ENCODE measurements around the gene USP6.
"Not testable (repeated sequence)": the region's sequence is repeated elsewhere in the genome, so short reads cannot be mapped to it uniquely, and the experiment has no call there.

Gene USP6

DNA sequence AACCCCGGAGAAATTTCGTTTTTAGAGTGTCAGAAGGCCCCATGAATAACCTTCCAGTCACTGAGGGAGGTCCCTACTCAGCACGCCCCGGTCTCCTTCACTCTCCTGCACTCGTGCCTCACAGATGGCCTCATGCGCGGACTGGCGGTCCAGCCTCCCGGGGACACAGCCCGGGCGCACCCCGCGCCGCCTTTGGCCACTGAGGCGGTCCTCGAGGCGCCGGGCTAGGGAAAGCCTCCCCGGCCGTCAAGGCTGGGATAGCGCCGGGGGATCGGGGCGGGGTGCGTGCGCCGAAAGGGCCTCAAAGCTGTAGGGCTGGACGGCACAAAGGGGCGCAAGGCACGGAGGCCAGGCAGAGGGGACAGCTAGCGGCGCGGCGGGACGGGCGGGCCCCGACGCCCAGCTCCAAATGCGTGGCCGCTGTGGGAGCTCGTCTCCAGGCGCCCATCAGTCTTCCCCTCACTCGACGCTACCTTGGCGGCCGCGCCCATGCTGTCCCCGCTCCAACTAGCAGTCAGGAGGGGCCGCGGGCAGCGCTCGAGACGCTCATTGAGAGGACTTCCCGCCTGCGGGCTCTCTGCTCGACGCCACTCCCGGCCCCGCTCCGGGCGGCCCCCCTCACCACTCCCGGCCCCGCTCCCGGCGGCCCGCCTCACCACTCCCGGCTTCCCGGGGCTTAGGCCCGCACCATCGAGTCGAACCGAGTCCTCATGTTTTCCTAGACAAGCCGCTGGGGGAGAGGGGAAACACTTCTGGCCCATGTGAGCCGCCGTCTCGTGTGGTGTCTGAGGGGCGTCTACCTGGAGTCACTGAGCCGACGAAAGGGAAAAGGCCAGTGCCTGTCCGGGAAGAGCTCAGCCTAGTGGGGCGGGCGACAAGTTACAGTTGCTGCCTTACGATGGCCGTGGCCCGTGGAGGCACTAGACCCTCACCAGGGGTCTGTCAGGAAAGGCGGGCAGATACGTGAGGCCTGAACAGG is at the start of gene USP6:
TSS of gene USP6 (plus strand) at position 360 of the 979 bp plus-strand sequence. CDS start 14,336 bp downstream, outside the sequence.
- DNase-seq (ENCODE audit: low spot score) = no peak

- no peak for DNase-seq (ENCODE audit: low spot score)
These were observed 47.6 kb upstream of the USP6 start for GRCh38 chr17:5068236-5068635.

DNA sequence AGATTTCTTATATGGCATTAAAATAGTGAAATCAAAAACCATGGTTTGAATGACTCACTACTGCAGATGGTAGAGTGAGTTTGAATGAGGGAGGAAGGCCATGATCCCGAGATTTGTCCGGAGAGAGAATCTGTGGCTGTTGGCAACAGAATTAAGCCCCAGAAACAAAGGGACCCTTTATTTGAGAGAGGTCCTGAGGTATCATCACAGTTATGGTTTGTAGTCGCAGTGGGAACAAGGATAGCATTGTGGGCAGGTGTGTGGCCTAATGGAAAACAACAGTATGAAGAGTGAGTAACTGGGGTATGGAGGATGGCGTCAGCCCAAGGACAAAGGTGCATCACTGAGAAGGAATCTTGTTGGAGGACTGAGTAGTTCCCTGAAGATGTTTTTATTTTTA is 46.1 kb upstream of the USP6 start:
- no peak for DNase-seq (ENCODE audit: low spot score)

DNA sequence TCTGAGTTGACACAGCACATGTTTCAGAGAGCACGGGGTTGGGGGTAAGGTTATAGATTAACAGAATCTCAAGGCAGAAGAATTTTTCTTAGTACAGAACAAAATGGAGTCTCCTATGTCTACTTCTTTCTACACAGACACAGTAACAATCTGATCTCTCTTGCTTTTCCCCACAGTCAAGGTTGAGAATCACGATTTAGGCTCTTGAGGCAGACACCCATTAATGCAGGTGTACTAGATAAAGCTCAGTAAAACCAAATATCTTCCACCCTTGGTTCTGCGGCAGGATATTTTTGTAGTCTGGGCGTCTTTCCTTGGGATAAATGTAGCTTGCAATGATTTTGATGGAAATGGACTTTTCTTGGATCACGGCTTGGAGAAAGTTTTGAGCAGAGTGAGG is 40.4 kb upstream of the USP6 start:
- DNase-seq (ENCODE audit: low spot score) = not testable (repeated sequence)

- DNase-seq (ENCODE audit: low spot score) = not testable (repeated sequence)
These were observed 38.6 kb upstream of the USP6 start for GRCh38 chr17:5077275-5077674.

GRCh38 chr17:5077781-5078105 is 38.1 kb upstream of the USP6 start:
- DNase-seq (ENCODE audit: low spot score) = no peak

- DNase-seq (ENCODE audit: low spot score) = no peak
These were observed 37.5 kb upstream of the USP6 start, which contains the start of gene ZFP3 for GRCh38 chr17:5078106-5079028. Gene ZFP3, plus strand, starts transcription at chr17:5078467. Its CDS starts 13,038 bp downstream, at chr17:5091505.

DNA sequence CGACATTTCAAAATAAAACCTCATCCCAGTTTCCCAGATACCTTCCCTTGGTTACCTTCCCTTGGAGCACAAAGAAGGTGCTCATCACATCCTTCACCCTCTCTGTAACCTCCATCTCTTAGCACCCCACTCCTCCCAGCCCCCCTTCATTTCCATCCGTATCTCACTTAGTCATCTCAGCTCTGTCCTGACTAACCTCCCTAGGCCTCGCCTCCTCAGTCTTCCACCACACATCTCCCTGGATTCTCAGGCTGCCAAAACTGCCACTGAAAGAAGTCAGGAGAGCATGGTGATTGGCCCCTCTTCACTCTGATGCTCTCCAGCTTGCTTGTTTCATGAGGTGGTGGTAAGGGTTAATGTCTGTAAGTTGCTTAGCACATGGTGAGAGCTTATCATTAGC is 35.2 kb upstream of the USP6 start:
- no peak for DNase-seq (ENCODE audit: low spot score)

DNA sequence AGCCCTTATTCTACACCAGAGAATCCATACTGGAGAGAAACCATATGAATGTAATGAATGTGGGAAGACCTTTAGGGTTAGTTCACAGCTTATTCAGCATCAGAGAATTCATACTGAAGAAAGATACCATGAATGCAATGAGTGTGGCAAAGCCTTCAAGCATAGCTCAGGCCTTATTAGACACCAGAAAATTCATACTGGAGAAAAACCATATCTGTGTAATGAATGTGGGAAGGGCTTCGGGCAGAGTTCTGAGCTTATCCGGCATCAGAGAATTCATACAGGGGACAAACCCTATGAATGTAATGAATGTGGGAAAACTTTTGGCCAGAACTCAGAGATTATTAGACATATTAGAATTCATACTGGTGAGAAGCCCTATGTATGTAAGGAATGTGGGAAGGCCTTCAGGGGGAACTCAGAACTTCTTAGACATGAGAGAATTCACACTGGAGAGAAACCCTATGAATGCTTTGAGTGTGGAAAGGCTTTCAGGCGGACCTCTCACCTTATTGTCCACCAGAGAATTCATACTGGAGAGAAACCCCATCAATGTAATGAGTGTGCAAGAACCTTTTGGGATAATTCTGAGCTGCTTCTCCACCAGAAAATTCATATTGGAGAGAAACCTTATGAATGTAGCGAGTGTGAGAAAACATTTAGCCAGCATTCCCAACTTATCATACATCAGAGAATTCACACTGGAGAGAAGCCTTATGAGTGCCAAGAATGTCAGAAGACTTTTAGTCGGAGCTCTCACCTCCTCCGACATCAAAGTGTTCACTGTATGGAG is 23.4 kb upstream of the USP6 start:
- DNase-seq (ENCODE audit: low spot score) = no peak

GRCh38 chr17:5096731-5097100 is 19.1 kb upstream of the USP6 start:
- no peak for DNase-seq (ENCODE audit: low spot score)

DNA sequence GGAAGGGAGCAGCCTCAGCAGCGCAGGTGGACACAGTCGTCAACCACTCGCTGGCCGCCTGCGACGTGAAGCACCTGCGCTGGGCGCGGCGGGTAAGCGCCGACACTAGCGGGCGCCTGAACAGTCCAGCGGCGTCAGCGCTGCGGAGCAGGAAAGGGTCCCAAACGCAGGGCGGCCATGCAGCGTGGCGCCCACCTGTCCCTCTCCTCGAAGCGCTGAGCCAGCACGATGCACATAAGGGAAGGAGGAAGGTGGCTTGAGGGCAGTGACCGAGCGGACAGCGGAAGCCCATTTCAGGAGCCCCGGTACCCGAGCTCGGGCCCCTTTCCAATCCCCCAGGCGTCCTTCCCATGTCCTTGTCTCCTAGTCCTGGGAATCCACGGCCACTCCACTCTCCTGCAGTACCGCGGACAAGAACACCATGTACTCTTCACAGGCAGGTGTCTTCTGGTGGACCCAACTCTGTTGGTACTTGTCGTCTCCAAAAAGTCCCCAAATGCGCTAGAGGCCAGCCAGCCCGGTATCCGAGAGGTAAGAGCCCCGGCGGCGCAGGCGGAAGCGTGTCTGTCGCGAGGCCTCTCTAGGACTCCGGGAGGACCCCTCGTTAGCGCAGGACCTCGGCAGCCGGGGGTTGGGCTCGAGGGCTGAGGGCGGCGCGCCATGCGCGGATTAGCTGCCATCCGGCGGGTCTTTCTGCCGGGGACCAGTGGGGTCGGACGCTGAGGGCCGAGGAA is 18.6 kb upstream of the USP6 start:
- no peak for DNase-seq (ENCODE audit: low spot score)

DNA sequence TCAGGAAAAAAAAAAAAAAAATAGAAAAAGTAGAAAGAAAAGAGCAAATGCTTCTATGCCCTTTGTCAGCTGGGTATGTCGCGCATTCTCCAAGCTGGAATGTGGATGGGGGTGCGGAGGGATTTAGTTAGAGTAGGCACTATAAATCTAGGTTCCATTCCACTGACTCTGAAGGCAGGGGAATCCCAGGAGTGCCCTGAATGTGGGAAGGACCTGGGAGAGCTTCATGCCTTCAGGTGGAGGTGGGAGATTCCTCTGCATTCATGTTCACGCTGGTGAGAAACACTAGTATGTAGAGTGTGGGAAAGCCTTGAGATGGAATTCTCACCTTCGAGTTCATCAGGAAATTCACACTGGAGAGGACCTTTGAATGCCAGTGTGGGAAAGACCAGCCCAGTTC is 16.6 kb upstream of the USP6 start:
- DNase-seq (ENCODE audit: low spot score) = no peak

- DNase-seq (ENCODE audit: low spot score) = no peak
These were observed 15.0 kb upstream of the USP6 start for GRCh38 chr17:5100832-5101231.

DNA sequence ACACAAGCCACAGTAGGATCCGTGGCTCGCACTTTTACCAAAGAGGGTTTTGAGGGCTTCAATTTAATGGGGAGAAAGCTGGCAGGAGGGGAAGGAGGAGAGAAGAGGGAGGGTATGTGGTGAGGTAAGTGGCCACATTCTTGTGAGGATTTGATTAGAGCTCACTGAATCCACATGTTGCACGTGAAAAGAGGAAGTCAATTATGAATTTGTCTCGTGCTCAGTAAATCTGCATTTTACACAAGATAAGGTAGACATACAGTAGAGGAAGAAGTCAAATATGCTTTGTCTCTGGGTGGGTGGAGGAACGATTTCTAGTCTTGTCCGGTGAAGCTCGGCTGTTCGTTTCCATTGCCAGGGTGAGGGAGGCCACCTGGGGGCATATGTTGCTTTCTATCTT is 5.0 kb upstream of the USP6 start:
- DNase-seq (ENCODE audit: low spot score) = no peak

DNA sequence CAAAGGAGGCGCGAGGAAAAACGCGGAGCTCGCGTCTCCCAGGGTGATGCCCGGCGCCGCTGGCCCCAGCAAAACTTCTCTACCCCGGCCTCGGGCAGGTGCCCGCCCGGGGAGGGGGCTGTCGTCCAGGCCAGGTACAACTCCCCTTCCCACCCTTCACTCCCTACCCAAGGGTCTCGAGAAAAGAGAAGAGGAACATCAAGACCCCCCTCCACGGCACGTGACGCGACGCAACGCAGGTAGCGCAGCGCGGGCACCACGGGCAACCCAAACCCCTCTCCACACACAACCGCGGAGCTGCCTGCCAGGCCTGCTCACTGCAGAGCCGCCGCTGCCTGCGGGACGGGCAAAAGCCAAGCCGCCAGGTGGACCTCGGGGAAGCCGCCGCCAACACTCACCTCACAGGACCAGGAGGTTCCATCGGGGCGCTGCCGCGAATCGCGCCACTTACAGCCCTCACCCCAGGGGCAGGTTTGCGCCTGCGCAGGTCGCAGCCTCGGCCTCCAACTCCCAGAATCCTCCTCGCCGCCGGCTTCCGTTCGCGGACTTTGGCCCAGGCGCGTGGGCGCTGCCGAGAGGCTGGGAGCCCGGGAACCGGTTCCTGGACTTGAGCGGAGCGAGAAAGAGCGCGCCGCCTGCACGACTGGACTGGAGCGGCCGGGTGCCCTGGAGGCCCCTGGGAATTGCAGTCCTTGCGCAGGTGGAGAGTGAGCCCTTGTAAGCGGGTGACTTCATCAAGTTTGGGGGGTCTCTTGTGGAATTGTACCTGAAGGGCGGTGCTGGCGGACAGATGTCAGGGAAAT is 4.2 kb upstream of the USP6 start, which contains the start of gene ZNF232:
TSS of gene ZNF232 (minus strand) at position 477 of the 803 bp plus-strand sequence. CDS start at position 421, 56 bp downstream.
- peak; percentile 96 for DNase-seq (ENCODE audit: low spot score)

DNA sequence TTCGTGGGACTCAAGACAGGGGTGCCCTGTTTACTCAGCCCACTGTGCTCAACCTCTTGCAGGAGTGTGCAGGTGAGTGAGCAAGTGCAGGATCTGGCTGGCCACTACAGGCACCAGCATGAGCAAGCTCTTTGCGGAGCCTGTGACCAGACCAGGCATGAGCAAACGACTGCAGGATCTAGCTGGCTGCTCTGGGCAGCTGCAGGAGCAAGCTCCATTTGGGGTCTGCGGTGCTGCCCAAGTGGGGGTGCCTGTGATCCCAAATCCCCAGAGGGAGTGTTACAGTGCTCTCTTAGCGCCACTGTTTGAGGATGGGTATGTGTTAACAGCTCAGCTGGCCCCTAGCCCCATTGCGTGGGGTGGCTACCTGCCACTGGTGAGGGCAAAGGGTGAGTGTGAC is 2.4 kb downstream of the USP6 start:
- DNase-seq (ENCODE audit: low spot score) = no peak

DNA sequence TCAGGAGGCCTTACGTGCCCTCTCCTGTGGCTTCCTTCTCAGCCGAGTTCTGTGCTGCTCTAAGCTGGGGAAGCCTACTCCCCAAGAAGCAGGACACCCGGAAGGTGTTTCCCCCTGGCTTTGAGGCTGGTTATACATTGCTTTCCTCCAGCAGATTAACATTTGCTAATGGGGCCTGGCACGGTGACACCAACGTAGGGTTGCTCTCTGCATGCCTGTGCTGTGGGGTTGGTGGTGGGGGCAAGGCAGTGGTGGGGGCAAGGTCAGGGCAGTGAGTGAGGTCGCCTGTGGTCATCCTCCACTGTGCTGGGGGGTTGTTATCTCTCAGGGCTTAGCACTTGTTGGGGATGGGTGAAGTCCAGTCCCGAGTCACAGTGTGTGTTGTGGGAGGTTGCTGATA is 4.2 kb downstream of the USP6 start:
- DNase-seq (ENCODE audit: low spot score) = no peak

DNA sequence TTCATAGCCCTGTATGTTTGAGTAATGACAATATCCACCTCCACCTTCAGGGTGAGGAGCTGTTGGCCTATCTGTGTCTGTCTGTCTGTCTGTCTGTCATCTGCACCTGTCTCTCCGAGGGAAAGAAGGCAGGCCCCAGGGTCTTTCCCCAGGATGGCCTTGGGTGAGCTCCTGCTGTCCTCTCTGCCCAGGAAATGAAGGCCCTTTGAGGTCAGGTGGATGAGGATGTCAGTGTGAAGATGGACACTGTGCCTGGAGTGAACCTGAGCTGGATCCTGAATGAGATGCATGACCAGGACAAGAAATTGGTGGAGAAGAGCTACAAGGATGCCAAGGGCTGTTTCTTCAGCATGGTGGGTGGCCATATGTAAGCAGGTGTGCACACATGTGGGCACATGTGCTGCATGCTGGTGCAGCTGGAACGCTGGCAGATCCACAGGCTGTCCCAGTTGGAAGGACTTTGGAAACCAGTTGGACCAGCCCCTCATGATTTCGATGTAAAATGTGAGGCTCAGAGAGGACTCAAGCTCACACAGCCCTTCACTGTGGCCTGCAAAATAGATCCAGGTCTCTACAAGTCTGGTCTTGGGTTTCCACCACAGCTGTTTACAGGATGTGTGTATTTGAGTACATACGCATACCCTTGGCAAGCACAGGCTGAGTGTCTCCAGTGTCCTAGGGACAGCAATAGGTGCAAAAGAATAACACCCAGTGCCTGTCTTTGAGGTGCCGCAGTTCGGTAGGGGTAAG is 4.8 kb downstream of the USP6 start:
- not testable (repeated sequence) for DNase-seq (ENCODE audit: low spot score)

DNA sequence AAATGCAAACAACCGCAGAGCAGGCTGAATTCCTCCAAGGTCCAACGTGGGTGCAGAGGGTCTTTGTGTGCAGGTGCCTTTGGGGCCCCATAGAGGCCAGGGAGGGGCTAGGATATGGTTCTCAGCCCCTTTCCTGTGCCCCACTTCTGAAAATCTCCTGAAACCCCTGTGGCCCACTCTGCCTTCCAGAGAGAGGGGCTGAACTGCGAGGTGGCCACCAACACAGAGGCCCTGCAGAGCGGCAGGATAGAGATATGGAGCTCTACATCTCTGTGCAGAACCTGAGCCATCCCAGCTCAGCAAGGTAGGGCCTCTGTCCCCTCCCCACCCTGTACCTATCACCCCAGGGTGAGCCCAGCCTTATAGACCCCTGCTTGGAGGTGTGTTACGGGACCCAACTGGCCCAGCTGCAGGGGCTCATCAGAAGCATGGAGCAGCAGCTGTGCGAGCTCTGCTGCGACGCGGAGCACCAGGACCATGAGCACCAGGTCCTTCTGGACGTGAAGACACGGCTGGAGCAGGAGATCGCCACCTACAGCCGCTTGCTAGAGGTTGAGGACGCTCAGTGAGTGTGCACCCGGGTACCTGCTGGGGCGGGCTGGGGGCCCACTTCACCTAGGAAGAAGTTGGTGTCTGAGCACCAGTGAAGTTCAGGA is 5.5 kb downstream of the USP6 start:
- no peak for DNase-seq (ENCODE audit: low spot score)

Measured in HuH-7.5 (cell line).